Fibroblast of lung (primary cell): ENCODE measurements around the gene HINFP.

Experiments used
- EZH2 ChIP-seq: IDR thresholded peaks from 2 replicates; pipeline ENCODE4 v1.5.1; 2012; ENCODE audit warnings: low read length, control low read depth, mild to moderate bottlenecking; ENCODE audit errors: missing control alignments
- TF ChIP-seq, protein P1 (sequence below), 2 donors: IDR thresholded peaks in 1 of 2; conservative IDR thresholded peaks in 1 of 2; 1 replicate in 1 of 2; 2 replicates in 1 of 2; pipeline ENCODE4 v1.5.1; 2011 to 2012; ENCODE audit warnings: low read length in 2 of 2, control low read depth in 1 of 2, inconsistent platforms in 1 of 2, low read depth in 1 of 2, mild to moderate bottlenecking in 1 of 2

DNA sequence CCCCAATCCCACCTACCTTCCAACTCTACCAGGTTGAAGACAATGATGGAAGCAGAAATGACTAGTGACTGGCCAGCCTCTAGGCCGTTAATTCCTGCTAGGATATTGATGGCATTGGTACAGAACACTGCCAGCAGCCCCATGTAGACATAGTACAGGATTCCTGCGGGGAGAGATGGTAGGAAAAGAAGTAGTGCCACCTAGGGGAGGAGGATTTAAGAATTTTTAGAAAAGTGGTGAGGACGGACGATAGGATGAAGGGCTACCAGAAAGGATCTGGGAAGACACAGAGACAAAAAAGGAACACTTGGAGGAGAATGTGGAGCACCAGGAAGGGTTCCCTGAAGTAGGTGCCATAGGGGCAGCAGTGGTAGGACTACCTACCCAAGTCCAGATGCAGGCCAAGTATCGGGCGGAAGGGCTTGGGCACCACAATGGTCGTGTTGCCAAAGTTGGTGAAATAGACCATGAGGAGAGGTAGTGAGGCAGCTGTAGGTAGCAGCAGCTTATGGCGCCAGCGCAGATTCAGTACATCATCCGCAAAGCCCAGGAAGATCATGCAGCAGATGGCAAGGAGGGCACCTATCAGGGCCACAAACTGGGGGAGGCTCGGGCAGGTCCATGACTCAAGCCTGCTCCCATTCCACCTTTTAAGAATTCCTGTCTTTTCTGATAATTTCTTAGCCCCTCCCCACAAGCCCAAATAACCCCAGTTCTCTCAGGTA is 21.0 kb upstream of the HINFP start:
- TF ChIP-seq, protein P1, sequence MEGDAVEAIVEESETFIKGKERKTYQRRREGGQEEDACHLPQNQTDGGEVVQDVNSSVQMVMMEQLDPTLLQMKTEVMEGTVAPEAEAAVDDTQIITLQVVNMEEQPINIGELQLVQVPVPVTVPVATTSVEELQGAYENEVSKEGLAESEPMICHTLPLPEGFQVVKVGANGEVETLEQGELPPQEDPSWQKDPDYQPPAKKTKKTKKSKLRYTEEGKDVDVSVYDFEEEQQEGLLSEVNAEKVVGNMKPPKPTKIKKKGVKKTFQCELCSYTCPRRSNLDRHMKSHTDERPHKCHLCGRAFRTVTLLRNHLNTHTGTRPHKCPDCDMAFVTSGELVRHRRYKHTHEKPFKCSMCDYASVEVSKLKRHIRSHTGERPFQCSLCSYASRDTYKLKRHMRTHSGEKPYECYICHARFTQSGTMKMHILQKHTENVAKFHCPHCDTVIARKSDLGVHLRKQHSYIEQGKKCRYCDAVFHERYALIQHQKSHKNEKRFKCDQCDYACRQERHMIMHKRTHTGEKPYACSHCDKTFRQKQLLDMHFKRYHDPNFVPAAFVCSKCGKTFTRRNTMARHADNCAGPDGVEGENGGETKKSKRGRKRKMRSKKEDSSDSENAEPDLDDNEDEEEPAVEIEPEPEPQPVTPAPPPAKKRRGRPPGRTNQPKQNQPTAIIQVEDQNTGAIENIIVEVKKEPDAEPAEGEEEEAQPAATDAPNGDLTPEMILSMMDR (conservative IDR thresholded peaks at IDR 0.05 in 1 of 2, IDR thresholded peaks at IDR 0.05 in 1 of 2; ENCODE audit: low read depth in 1 of 2, low read length in 2 of 2), result peak; percentile 49 to 52
- TF ChIP-seq EZH2, result no peak
